GM12892 (cell line): ENCODE results near the gene SREBF1.

Source experiments
- POLR2A ChIP-seq: IDR thresholded peaks from 2 replicates; pipeline ENCODE4 v1.6.1; 2011; ENCODE audit warnings: low read depth, low read length, control low read depth
- POLR2AphosphoS5 ChIP-seq: IDR thresholded peaks from 2 replicates; pipeline ENCODE4 v1.6.1; 2011; ENCODE audit warnings: low read depth, low read length, control low read depth

DNA sequence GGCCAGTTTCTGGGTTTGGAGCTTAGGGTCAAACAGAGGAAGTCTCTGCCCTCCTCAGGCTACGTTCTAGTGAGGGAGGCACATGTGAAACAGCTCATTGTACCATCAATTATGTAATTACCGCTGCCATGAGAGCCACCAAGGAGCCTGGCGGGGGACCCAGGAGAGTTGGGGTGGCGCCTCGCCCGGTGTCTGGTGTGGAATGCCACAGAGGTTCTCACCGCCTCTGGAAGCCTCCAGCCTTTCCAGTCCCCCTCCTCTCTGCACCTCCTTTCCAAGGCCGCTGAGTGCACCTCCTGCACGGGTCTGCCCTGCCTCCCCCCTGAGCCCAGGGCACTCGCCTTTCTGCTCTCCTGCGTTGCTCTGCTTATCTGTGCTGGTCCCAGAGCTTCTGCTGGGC, 51.4 kb downstream of the SREBF1 start:
- TF ChIP-seq POLR2AphosphoS5, result no peak
- TF ChIP-seq POLR2A, result no peak
